HFFc6 (cell line): ENCODE data around the gene ACOT12. TPM values are rescaled to one million over a fixed set of nuclear protein-coding genes. Genes with fewer than 3 reads are reported as not detected.
"Not testable (repeated sequence)": the region's sequence is repeated elsewhere in the genome, so short reads cannot be mapped to it uniquely, and the experiment has no call there.

ENCODE experiments used
- DNase-seq: peaks from one replicate; pipeline ENCODE4 v3.0.0-alpha.2; 2018
- H3K27ac Mint-ChIP-seq: 2 replicates; pipeline ENCODE4 v1.8.0; 2020; ENCODE audit warnings: mild to moderate bottlenecking, mixed read lengths
- H3K27me3 Mint-ChIP-seq: 2 replicates; pipeline ENCODE4 v1.8.0; 2021; ENCODE audit warnings: mild to moderate bottlenecking, moderate library complexity, mixed read lengths; ENCODE audit not compliant: insufficient read depth
- H3K36me3 Mint-ChIP-seq: 2 replicates; pipeline ENCODE4 v1.8.0; 2021; ENCODE audit warnings: low read depth, mixed read lengths
- H3K4me1 Mint-ChIP-seq: 2 replicates; pipeline ENCODE4 v1.8.0; 2020; ENCODE audit warnings: low read depth, mixed read lengths
- H3K4me3 Mint-ChIP-seq: 2 replicates; pipeline ENCODE4 v1.8.0; 2020; ENCODE audit warnings: mild to moderate bottlenecking, moderate library complexity, mixed read lengths
- H3K9me3 Mint-ChIP-seq: 2 replicates; pipeline ENCODE4 v1.8.0; 2020; ENCODE audit warnings: mild to moderate bottlenecking, mixed read lengths
- total RNA-seq, 6 experiments: library from RNA; stranded (reverse); fragmentation: NEBNext Ultra II Directional; extraction: Animal tissue kit (Norgen Biotek cat#: 25700); gene quantifications; 2 replicates in 1 of 6; 3 replicates in 5 of 6; pipeline ENCODE4 v1.2.3, GENCODE V29; 2021
- TF ChIP-seq, protein P1 (sequence below): fragments of 200-600 bp; sonication (generic); IDR thresholded peaks from 2 replicates; pipeline ENCODE4 v1.5.0; 2021; ENCODE audit warnings: antibody characterized with exemption, mild to moderate bottlenecking

ACOT12 gene
- total RNA-seq, 6 experiments from 2014 or later = not detected

- peaks cover 5% of the 10 kb centered on the region for H3K27me3 Mint-ChIP-seq
- no peak for DNase-seq
- TF ChIP-seq, protein P1, sequence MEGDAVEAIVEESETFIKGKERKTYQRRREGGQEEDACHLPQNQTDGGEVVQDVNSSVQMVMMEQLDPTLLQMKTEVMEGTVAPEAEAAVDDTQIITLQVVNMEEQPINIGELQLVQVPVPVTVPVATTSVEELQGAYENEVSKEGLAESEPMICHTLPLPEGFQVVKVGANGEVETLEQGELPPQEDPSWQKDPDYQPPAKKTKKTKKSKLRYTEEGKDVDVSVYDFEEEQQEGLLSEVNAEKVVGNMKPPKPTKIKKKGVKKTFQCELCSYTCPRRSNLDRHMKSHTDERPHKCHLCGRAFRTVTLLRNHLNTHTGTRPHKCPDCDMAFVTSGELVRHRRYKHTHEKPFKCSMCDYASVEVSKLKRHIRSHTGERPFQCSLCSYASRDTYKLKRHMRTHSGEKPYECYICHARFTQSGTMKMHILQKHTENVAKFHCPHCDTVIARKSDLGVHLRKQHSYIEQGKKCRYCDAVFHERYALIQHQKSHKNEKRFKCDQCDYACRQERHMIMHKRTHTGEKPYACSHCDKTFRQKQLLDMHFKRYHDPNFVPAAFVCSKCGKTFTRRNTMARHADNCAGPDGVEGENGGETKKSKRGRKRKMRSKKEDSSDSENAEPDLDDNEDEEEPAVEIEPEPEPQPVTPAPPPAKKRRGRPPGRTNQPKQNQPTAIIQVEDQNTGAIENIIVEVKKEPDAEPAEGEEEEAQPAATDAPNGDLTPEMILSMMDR = peak; percentile 54
- H3K36me3 Mint-ChIP-seq = no peaks in the 10 kb centered on the region
- H3K4me1 Mint-ChIP-seq = no peaks in the 10 kb centered on the region
- H3K9me3 Mint-ChIP-seq = no peaks in the 10 kb centered on the region
- no peak overlapping the region for H3K27ac Mint-ChIP-seq
- no peak overlapping the region for H3K4me3 Mint-ChIP-seq
These were observed 48.4 kb downstream of the ACOT12 start for GRCh38 chr5:81345411-81346003.

GRCh38 chr5:81344736-81345135 lies 49.2 kb downstream of the ACOT12 start:
- no peak overlapping the region for H3K4me3 Mint-ChIP-seq

GRCh38 chr5:81338213-81338612 lies 55.7 kb downstream of the ACOT12 start:
- not testable (repeated sequence) for H3K27ac Mint-ChIP-seq, H3K9me3 Mint-ChIP-seq, H3K36me3 Mint-ChIP-seq, H3K27me3 Mint-ChIP-seq, H3K4me3 Mint-ChIP-seq, H3K4me1 Mint-ChIP-seq, DNase-seq

More at GRCh38 chr5:81344736-81345135, 49.2 kb downstream of the ACOT12 start:
- Mint-ChIP-seq H3K27ac (no peak overlapping the region), H3K27me3 (peaks cover 5% of the 10 kb centered on the region), H3K9me3 (no peaks in the 10 kb centered on the region), H3K4me1 (no peaks in the 10 kb centered on the region), H3K36me3 (no peaks in the 10 kb centered on the region)
- DNase-seq = no peak
- TF ChIP-seq, protein P1 = no peak

GRCh38 chr5:81337803-81338202 lies 56.1 kb downstream of the ACOT12 start:
- H3K27ac Mint-ChIP-seq = no peak overlapping the region
- no peaks in the 10 kb centered on the region for H3K4me1 Mint-ChIP-seq
- TF ChIP-seq, protein P1 = no peak
- no peaks in the 10 kb centered on the region for H3K9me3 Mint-ChIP-seq
- H3K27me3 Mint-ChIP-seq = peaks cover 7% of the 10 kb centered on the region
- H3K36me3 Mint-ChIP-seq = no peaks in the 10 kb centered on the region; the same call in 1 of the 2 replicates
- H3K4me3 Mint-ChIP-seq = no peak overlapping the region
- no peak for DNase-seq

DNA sequence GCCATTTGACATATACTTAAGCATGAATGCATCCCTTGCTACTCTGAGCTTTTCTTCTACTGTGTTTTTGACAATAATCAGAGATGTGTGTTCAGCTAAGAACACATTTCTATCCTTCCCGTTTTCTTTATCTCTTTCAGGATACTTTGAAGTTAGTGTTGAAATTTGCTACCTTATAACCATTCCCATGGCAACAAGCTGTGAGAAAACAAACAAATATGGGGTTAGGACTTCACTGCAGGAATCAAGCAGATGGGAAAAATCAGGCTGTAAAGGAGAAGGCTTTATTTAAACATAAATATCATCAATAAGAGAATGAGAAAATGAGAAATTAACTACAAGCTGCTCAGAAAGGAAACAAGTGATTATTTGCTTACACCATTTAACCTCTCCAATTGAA lies 57.4 kb downstream of the ACOT12 start:
- Mint-ChIP-seq H3K36me3 (no peaks in the 10 kb centered on the region; the same call in 1 of the 2 replicates), H3K4me3 (no peak overlapping the region), H3K4me1 (no peaks in the 10 kb centered on the region), H3K9me3 (no peaks in the 10 kb centered on the region), H3K27ac (no peak overlapping the region), H3K27me3 (peaks cover 5% of the 10 kb centered on the region)
- no peak for DNase-seq
- TF ChIP-seq, protein P1 = no peak

DNA sequence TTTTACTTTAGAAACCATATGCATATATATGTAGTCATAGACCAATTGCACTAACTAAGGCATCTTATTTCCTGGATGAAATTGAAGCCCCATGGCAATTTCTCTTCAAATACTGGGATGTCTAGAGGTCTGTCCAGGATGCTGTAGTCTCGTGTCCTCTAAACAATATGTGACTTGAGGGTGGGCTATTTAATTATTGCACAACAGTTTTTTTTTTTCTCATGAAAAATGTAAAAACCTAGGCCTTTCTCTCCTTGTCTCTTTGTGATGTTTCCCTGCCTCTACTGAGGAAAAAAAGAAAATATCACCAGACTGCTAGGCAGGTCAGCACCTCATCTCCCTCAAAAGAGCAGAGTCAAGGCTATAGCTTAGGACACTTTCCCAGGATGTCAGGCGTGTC lies 58.0 kb downstream of the ACOT12 start:
- no peaks in the 10 kb centered on the region for H3K4me1 Mint-ChIP-seq
- no peaks in the 10 kb centered on the region for H3K9me3 Mint-ChIP-seq
- H3K27me3 Mint-ChIP-seq = peaks cover 5% of the 10 kb centered on the region; the same call in 1 of the 2 replicates
- no peak overlapping the region for H3K4me3 Mint-ChIP-seq
- TF ChIP-seq, protein P1 = no peak
- no peak overlapping the region for H3K27ac Mint-ChIP-seq
- DNase-seq = no peak
- no peaks in the 10 kb centered on the region; the same call in 1 of the 2 replicates for H3K36me3 Mint-ChIP-seq
